PC-3 (cell line): ENCODE measurements around the gene ST3GAL3. TPM values are rescaled to one million over a fixed set of nuclear protein-coding genes. Genes with fewer than 3 reads are reported as not detected.
A peak's percentile ranks its signal among the peaks of the same experiment; 100 is the strongest.

Experiments used
- ATAC-seq: fragments of 200-7000 bp; cut with Tn5 transposase; 2 replicates; pipeline ENCODE4 v1.9.1; 2020; ENCODE audit warnings: mild to moderate bottlenecking, moderate library complexity
- BruUV-seq: library from RNA; stranded (reverse); fragments of 400-500 nt; replicated peaks from 2 replicates; lab custom pipeline; 2021; lab: Mats Ljungman, UMichigan
- CTCF ChIA-PET: fragments of 300-600 bp; sonication (Branson Sonifier 250); formaldehyde crosslinking; loops from one replicate; lab custom pipeline; 2022; ENCODE audit warnings: antibody characterized with exemption; lab: Charles Lee
- POLR2A ChIA-PET: fragments of 300-600 bp; sonication (Branson Sonifier 250); formaldehyde crosslinking; loops from one replicate; lab custom pipeline; 2022; ENCODE audit warnings: antibody characterized with exemption; ENCODE audit not compliant: unreplicated experiment; lab: Charles Lee
- DNase-seq: peaks from one replicate; pipeline ENCODE4 v3.0.0-alpha.2; 2015
- H2AFZ ChIP-seq: fragments of 300-600 bp; sonication (generic); 2 replicates; pipeline ENCODE4 v1.6.0; 2016; ENCODE audit warnings: antibody characterized with exemption, low read length
- H3F3A ChIP-seq: fragments of 300-600 bp; sonication (generic); one replicate; pipeline ENCODE4 v1.6.0; 2017; ENCODE audit warnings: antibody characterized with exemption, low read length, control low read depth, mild to moderate bottlenecking; ENCODE audit not compliant: unreplicated experiment
- H3K27ac ChIP-seq: fragments of 300-600 bp; sonication (generic); 2 replicates; pipeline ENCODE4 v1.5.1; 2016; ENCODE audit warnings: mild to moderate bottlenecking, low read length
- H3K27me3 ChIP-seq: fragments of 300-600 bp; sonication (generic); 2 replicates; pipeline ENCODE4 v1.6.1; 2016; ENCODE audit warnings: low read length, mixed read lengths
- H3K36me3 ChIP-seq: fragments of 300-600 bp; sonication (generic); 2 replicates; pipeline ENCODE4 v1.6.1; 2016; ENCODE audit warnings: low read depth, mixed run types, low read length, mixed read lengths
- H3K4me1 ChIP-seq: fragments of 300-600 bp; sonication (generic); 2 replicates; pipeline ENCODE4 v1.5.1; 2016; ENCODE audit warnings: low read length; ENCODE audit not compliant: insufficient read depth
- H3K4me2 ChIP-seq: fragments of 300-600 bp; sonication (generic); 2 replicates; pipeline ENCODE4 v1.6.0; 2016; ENCODE audit warnings: low read length
- H3K4me3 ChIP-seq: fragments of 300-600 bp; sonication (generic); 2 replicates; pipeline ENCODE4 v1.5.1; 2016; ENCODE audit warnings: mild to moderate bottlenecking, low read length, mixed read lengths
- H3K79me2 ChIP-seq: fragments of 300-600 bp; sonication (generic); 2 replicates; pipeline ENCODE4 v1.6.1; 2017; ENCODE audit warnings: low read length, mixed read lengths
- H3K9ac ChIP-seq: fragments of 300-600 bp; sonication (generic); 2 replicates; pipeline ENCODE4 v1.6.0; 2016; ENCODE audit warnings: mild to moderate bottlenecking, low read length
- H3K9me2 ChIP-seq: fragments of 300-600 bp; sonication (generic); replicated peaks from 2 replicates; pipeline ENCODE4 v1.6.1; 2016; ENCODE audit warnings: mixed run types, low read length, mixed read lengths
- H3K9me3 ChIP-seq: fragments of 300-600 bp; sonication (generic); 2 replicates; pipeline ENCODE4 v1.6.1; 2016; ENCODE audit warnings: low read length, mixed read lengths
- H4K20me1 ChIP-seq: fragments of 300-600 bp; sonication (generic); 2 replicates; pipeline ENCODE4 v1.6.1; 2016; ENCODE audit warnings: low read length, mixed read lengths
- CTCF ChIP-seq: fragments of 300-600 bp; sonication (generic); conservative IDR thresholded peaks from 2 replicates; pipeline ENCODE4 v1.5.1; 2017; ENCODE audit warnings: antibody characterized with exemption, low read depth, mild to moderate bottlenecking, low read length
- EZH2 ChIP-seq: fragments of 300-600 bp; sonication (generic); IDR thresholded peaks from one replicate; pipeline ENCODE4 v1.6.1; 2017; ENCODE audit warnings: antibody characterized with exemption, mild to moderate bottlenecking, low read length; ENCODE audit not compliant: unreplicated experiment
- EZH2phosphoT487 ChIP-seq: fragments of 300-600 bp; sonication (generic); IDR thresholded peaks from 2 replicates; pipeline ENCODE4 v1.6.1; 2018; ENCODE audit warnings: mild to moderate bottlenecking, antibody characterized with exemption, low read length, borderline replicate concordance
- intact Hi-C: fragments of 100-400 bp; cut with micrococcal nuclease; formaldehyde crosslinking; loops from 2 replicates; pipeline ENCODE4 v1.9.0; 2023
- total RNA-seq: library from RNA; depleted of rRNA; stranded (reverse); fragments of >200 nt; gene quantifications from 2 replicates; pipeline ENCODE4 v1.2.3, GENCODE V29; 2014

The ST3GAL3 gene
- total RNA-seq, 1 experiment from 2014 or later = 9.0 TPM

- no peak overlapping the region for H3K27ac ChIP-seq
- no peaks in the 10 kb centered on the region for H3K27me3 ChIP-seq
- no peak for ATAC-seq
- H3K36me3 ChIP-seq = no peaks in the 10 kb centered on the region
- no TSS peak for BruUV-seq
- intact Hi-C loops = no loop called here
- no peaks in the 10 kb centered on the region for H3K9me2 ChIP-seq
- no peak overlapping the region for H3K9ac ChIP-seq
- CTCF ChIA-PET = no interaction called here
- no peak overlapping the region for H2AFZ ChIP-seq
- H4K20me1 ChIP-seq = no peaks in the 10 kb centered on the region
- 0 out of 2 replicates have a peak, but pooled peaks cover 7% of the 10 kb centered on the region for H3K4me1 ChIP-seq
- H3K79me2 ChIP-seq = no peaks in the 10 kb centered on the region
- H3K4me2 ChIP-seq = no peak overlapping the region
- no peak overlapping the region for H3K4me3 ChIP-seq
- no peak for TF ChIP-seq CTCF
- no peak for TF ChIP-seq EZH2phosphoT487
- TF ChIP-seq EZH2 = no peak
- POLR2A ChIA-PET = no interaction called here
- no peaks in the 10 kb centered on the region for H3K9me3 ChIP-seq
- H3F3A ChIP-seq = no peaks in the 10 kb centered on the region
- no peak for DNase-seq
Observed at GRCh38 chr1:43871181-43871910, 164.0 kb downstream of the ST3GAL3 start.

- ChIA-PET CTCF (no interaction called here), POLR2A (no interaction called here)
- Histone ChIP-seq H3K79me2 (no peaks in the 10 kb centered on the region), H3K4me2 (no peak overlapping the region), H3K27ac (no peak overlapping the region), H3K36me3 (no peaks in the 10 kb centered on the region), H3K27me3 (no peaks in the 10 kb centered on the region), H3K4me1 (0 out of 2 replicates have a peak, but pooled peaks cover 7% of the 10 kb centered on the region), H3F3A (no peaks in the 10 kb centered on the region), H3K4me3 (no peak overlapping the region), H3K9ac (no peak overlapping the region), H3K9me2 (no peaks in the 10 kb centered on the region), H3K9me3 (no peaks in the 10 kb centered on the region), H2AFZ (no peak overlapping the region), H4K20me1 (no peaks in the 10 kb centered on the region)
- no TSS peak for BruUV-seq
- ATAC-seq (no peak; the same call in 1 of the 2 replicates), DNase-seq (peak; percentile 32)
- intact Hi-C loops = no loop called here
- TF ChIP-seq EZH2phosphoT487 = no peak
- no peak for TF ChIP-seq EZH2
- TF ChIP-seq CTCF = no peak
Observed at GRCh38 chr1:43872280-43872679, 164.9 kb downstream of the ST3GAL3 start.

- no peaks in the 10 kb centered on the region for H3K9me3 ChIP-seq
- no peak overlapping the region for H3K27ac ChIP-seq
- H3K79me2 ChIP-seq = no peaks in the 10 kb centered on the region
- ChIA-PET POLR2A (no interaction called here), CTCF (no interaction called here)
- no peaks in the 10 kb centered on the region for H3K27me3 ChIP-seq
- BruUV-seq = no TSS peak
- H3K36me3 ChIP-seq = no peaks in the 10 kb centered on the region
- H3K4me3 ChIP-seq = no peak overlapping the region
- H2AFZ ChIP-seq = no peak overlapping the region
- no peak overlapping the region for H3K9ac ChIP-seq
- ATAC-seq (no peak), DNase-seq (no peak)
- no peaks in the 10 kb centered on the region for H4K20me1 ChIP-seq
- H3K4me1 ChIP-seq = peaks cover 10% of the 10 kb centered on the region
- no peaks in the 10 kb centered on the region for H3F3A ChIP-seq
- TF ChIP-seq CTCF (no peak), EZH2 (no peak), EZH2phosphoT487 (no peak)
- intact Hi-C loops = no loop called here
- no peaks in the 10 kb centered on the region for H3K9me2 ChIP-seq
- no peak overlapping the region for H3K4me2 ChIP-seq
Observed at GRCh38 chr1:43873851-43874250, 166.5 kb downstream of the ST3GAL3 start.
